GM21619 (cell line): ENCODE results near the gene PPIH.
"Not testable (repeated sequence)": the region's sequence is repeated elsewhere in the genome, so short reads cannot be mapped to it uniquely, and the experiment has no call there.

Experiments
- ATAC-seq: cut with Tn5 transposase; IDR thresholded peaks from one replicate; pipeline ENCODE4 v1.9.1; 2021; ENCODE audit not compliant: unreplicated experiment

Gene PPIH

DNA sequence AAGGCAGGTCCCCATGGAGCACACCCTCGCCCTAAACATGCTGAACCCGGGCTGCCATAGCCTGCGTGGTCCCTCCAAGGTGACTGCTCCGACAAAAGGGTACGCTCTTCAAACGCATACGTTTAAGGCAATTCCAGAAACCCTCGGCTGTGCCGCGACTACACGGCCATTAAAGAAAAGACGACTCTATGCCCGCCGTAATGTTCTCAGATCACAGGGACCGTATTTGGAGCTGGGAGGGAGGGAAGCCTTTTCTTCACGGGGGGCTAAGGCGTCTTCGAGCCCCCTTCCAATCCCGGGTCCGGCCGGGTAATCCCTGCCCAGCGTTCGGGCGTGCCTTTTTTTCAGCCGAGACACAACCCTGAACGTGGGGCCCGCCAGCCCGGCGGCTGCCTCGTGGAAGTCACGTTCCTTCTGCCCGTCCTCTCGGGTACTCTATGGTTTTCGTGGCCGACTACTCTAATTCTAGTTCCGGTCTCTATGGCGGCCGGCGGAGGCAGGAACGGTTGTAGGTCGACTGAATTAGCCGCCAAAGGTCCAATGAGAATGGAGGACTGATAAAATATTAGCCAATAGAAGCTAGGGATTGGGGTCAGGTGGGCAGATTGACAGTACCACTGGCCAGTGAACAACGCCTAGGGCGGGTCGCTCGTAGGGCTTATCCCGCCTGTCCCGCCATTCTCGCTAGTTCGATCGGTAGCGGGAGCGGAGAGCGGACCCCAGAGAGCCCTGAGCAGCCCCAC is 23.7 kb downstream of the PPIH start, which contains the start of gene YBX1:
Gene YBX1, plus strand, starts transcription at position 678 of the 743 bp plus-strand sequence. CDS start 148 bp downstream, outside the sequence.
- ATAC-seq = peak; percentile 84

GRCh38 chr1:42682484-42682738 is 24.2 kb downstream of the PPIH start:
- peak; percentile 17 for ATAC-seq

GRCh38 chr1:42682739-42683531 is 24.7 kb downstream of the PPIH start:
- ATAC-seq = peak; percentile 43

- no peak for ATAC-seq
These were observed 25.9 kb downstream of the PPIH start for GRCh38 chr1:42684139-42684538.

- ATAC-seq = no peak
These were observed 28.2 kb downstream of the PPIH start for GRCh38 chr1:42686418-42686817.

DNA sequence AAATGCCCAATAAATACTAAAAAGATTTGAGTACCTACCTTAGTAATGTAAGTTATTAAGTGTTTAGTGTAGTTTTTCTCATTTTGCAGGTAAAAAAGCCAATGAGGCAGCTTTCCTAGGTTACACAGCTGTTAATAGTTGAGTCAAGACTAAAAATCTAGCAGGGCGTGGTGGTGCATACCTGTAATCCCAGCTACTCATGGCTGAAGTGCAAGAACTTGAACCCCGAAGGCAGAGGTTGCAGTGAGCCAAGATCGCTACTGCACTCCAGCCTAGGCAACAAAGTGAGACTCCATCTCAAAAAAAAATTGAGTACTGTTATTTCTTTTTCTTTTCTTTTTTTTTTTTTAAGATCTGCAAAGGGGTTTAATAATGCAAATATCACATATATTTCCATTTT is 31.7 kb downstream of the PPIH start:
- ATAC-seq = no peak

DNA sequence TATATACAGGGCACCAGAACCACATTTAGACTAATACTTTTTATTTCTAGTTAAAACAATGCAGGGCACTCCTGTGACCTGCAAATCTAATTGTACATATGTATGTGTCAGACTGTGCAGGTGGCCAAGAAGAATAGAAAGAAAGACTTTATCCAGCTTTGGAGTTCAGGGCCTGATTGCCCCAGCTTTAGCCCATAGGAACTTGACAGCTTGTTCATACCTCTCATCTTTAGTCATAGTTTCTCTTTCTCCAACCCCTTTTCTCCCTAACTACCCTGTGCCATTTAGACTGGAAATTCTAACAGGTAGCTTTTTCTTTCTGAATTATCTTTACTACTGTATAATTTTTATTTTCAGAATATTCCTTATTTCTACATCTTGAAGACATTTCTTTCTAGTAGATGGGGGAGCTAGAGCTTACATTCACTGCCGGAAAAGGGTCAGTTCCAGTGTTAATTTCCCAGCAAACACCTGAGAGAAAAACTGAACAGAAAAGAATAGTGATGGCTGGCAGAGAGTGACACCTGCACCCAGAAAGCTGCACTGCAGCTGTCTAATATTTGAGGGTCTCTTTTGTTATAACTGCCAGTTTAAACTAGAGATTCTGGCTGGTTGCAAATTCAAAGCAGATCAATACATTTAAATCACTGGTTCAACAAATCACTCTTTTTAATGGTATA is 32.4 kb downstream of the PPIH start:
- no peak for ATAC-seq

- ATAC-seq = no peak
These were observed 32.9 kb downstream of the PPIH start for GRCh38 chr1:42691157-42691498.

DNA sequence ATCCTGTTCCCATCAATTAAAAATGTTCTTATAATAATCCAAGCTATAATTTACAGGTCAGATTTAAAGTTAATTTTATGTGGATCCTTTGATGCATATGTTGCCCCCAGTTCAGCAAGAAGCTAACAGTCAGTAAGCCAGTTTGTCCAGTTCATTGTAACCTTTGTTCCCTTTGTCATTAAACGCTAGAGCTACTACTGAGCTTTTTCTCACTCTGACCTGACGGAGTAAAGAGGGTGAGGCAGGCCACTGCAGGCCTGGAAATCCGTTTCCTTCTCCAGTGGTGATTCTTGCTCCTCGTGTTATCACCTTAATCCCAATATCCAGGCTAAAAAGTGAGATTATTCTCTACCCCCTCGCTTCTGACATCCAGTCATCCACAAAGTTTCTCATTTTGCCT is 34.2 kb downstream of the PPIH start:
- ATAC-seq = no peak

- no peak for ATAC-seq
These were observed 34.7 kb downstream of the PPIH start for GRCh38 chr1:42692911-42693310.

GRCh38 chr1:42698081-42698813 is 40.0 kb downstream of the PPIH start:
- ATAC-seq = no peak

- no peak for ATAC-seq
These were observed 41.8 kb downstream of the PPIH start for GRCh38 chr1:42700006-42700405.

- ATAC-seq = no peak
These were observed 45.8 kb downstream of the PPIH start for GRCh38 chr1:42703888-42704464.

DNA sequence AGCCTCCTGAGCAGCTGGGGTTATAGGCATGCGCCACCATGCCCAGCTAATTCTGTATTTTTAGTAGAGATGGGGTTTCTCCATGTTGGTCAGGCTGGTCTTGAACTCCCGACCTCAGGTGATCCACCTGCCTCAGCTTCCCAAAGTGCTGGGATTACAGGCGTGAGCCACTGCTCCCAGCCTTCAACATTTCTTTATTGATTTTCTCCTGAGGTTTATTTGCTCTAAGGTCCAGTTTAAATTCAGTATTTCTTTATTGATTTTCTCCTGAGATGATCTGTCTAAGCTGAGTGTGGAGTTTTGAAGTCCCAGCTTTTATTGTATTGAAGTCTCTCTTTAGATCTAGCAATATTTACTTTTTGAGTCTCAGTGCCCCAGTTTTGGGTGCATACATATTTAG is 54.6 kb downstream of the PPIH start:
- ATAC-seq = not testable (repeated sequence)

- no peak for ATAC-seq
These were observed 55.1 kb downstream of the PPIH start for GRCh38 chr1:42713293-42713692.

DNA sequence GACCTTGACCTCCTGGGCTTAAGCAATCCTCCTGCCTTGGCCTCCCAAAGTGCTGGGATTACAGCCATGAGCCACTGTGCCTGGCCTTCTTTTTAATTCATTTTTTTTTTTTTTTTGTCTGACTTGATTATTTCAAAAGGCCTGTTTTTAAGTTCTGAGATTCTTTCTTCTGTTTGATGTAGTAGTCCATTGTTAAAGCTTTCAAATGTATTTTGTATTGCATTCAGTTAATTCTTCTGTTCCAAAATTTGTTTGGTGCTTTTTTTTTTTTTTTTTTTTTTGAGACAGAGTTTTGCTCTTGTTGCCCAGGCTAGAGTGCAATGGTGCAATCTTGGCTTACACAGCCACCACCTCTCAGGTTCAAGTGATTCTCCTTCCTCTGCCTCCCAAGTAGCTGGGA is 56.2 kb downstream of the PPIH start:
- not testable (repeated sequence) for ATAC-seq

DNA sequence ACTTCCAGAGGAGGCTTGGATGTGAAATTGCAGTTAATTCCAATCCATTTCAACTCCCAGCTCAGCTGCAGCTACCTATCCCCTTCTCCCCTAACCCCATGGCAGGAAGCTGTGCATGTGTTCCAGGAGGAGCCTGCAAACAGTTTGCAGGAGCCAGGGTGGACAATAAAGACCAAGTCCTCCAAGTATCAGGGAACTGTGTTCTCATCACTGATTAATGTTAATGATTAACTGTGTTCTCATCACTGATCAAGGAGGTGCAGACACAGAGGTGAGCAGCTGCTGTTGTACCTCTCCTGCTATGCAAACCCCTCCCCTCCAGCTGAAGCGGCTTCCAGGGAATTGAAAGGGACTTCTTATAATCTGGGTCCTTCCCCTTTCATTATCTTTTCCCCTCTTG is 62.6 kb downstream of the PPIH start:
- no peak for ATAC-seq

DNA sequence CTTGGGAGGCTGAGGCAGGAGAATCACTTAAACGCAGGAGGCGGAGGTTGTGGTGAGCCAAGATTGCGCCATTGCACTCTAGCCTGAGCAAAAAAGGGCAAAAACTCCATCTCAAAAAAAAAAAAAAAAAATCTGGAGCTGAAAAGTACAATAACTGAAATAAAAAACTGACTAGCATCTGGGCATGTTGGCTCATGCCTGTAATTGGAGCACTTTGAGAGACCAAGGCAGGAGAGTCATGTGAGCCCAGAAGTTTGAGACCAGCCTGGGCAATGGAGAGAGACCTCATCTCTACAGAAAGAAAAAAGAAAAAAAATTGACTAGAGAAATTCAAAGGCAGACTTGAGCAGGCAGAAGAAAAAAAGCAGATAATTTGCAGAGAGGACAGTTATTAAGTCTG is 63.7 kb downstream of the PPIH start:
- ATAC-seq = no peak

DNA sequence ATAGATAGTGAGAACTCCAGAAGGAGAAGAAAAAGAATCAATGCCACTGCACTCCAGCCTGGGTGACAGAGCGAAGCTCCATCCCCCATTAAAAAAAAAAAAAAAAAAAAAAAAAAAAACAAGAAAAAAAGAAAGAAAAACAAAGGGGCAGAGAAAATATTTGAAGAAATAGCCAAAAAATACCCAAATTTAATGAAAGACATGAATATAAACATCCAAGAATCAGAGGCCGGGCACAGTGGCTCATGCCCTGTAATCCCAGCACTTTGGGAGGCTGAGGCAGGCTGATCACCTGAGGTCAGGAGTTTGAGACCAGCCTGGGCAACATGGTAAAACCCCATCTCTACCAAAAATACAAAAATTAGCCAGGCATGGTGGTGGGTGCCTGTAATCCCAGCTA is 64.2 kb downstream of the PPIH start:
- not testable (repeated sequence) for ATAC-seq

- no peak for ATAC-seq
These were observed 65.3 kb downstream of the PPIH start for GRCh38 chr1:42723511-42723910.

DNA sequence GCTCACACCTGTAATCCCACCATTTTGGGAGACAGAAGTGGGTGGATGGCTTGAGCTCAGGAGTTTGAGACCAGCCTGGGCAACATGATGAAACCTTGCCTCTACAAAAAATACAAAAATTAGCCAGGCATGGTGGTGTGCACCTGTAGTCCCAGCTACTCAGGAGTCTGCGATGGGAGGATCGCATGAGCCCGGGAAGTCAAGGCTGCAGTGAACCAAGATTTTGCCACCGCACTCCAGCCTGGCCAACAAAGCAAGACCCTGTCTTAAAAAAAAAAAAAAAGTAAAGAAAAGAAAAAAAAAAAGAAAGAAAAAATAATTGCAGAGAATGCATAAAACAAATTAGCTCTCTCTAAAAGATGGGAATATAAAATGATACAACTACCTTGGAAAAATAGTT is 67.6 kb downstream of the PPIH start:
- not testable (repeated sequence) for ATAC-seq
